SK-N-SH treated with all-trans-retinoic acid at 6 μM for 48 hours (cell line): ENCODE results near the gene MKS1.

ENCODE experiments used
- ATAC-seq: fragments of 200-7000 bp; cut with Tn5 transposase; 3 replicates; pipeline ENCODE4 v1.9.1; 2020; ENCODE audit warnings: mild to moderate bottlenecking, moderate library complexity
- ARNTL ChIP-seq: fragments of 450-650 bp; formaldehyde crosslinking; IDR thresholded peaks from 2 replicates; pipeline ENCODE4 v1.5.0; 2020; ENCODE audit warnings: low read depth, mild to moderate bottlenecking, moderate library complexity, borderline replicate concordance
- BACH2 ChIP-seq: fragments of 250-450 bp; sonication (Bioruptor Pico); IDR thresholded peaks from 2 replicates; pipeline ENCODE4 v1.9.0; 2021; ENCODE audit warnings: mild to moderate bottlenecking, borderline replicate concordance
- CSDC2 ChIP-seq: fragments of 250-450 bp; sonication (Bioruptor Pico); IDR thresholded peaks from 2 replicates; pipeline ENCODE4 v1.5.0; 2020; ENCODE audit warnings: mild to moderate bottlenecking, moderate library complexity
- ESRRG ChIP-seq: fragments of 250-450 bp; sonication (Bioruptor Pico); IDR thresholded peaks from 2 replicates; pipeline ENCODE4 v1.6.1; 2021; ENCODE audit warnings: mild to moderate bottlenecking
- GLIS3 ChIP-seq: fragments of 250-450 bp; sonication (Bioruptor Pico); IDR thresholded peaks from 2 replicates; pipeline ENCODE4 v1.5.0; 2020; ENCODE audit warnings: mild to moderate bottlenecking, moderate library complexity
- ISL1 ChIP-seq: fragments of 250-450 bp; sonication (Bioruptor Pico); IDR thresholded peaks from 2 replicates; pipeline ENCODE4 v2.1.2; 2022; ENCODE audit warnings: mild to moderate bottlenecking, moderate library complexity
- OSR1 ChIP-seq: fragments of 250-450 bp; sonication (Bioruptor Pico); IDR thresholded peaks from 2 replicates; pipeline ENCODE4 v1.8.0; 2022; ENCODE audit warnings: moderate library complexity, mild to moderate bottlenecking, inconsistent platforms
- PPARA ChIP-seq: fragments of 250-450 bp; sonication (Bioruptor Pico); IDR thresholded peaks from 2 replicates; pipeline ENCODE4 v1.5.0; 2020; ENCODE audit warnings: mild to moderate bottlenecking, borderline replicate concordance
- RARB ChIP-seq: fragments of 250-450 bp; sonication (Bioruptor Pico); IDR thresholded peaks from 2 replicates; pipeline ENCODE4 v1.8.0; 2021; ENCODE audit warnings: mild to moderate bottlenecking, moderate library complexity
- SNAI2 ChIP-seq: fragments of 250-450 bp; sonication (Bioruptor Pico); IDR thresholded peaks from 2 replicates; pipeline ENCODE4 v1.5.0; 2020; ENCODE audit warnings: mild to moderate bottlenecking, moderate library complexity
- TCF4 ChIP-seq: fragments of 250-450 bp; sonication (Bioruptor Pico); IDR thresholded peaks from 2 replicates; pipeline ENCODE4 v1.8.0; 2021; ENCODE audit warnings: mild to moderate bottlenecking, moderate library complexity, borderline replicate concordance
- TOX ChIP-seq: fragments of 250-450 bp; sonication (Bioruptor Pico); IDR thresholded peaks from 2 replicates; pipeline ENCODE4 v1.8.0; 2021; ENCODE audit warnings: mild to moderate bottlenecking, moderate library complexity, borderline replicate concordance
- ZC3H10 ChIP-seq: fragments of 250-450 bp; sonication (Bioruptor Pico); IDR thresholded peaks from 2 replicates; pipeline ENCODE4 v1.5.1; 2021; ENCODE audit warnings: mild to moderate bottlenecking, moderate library complexity
- ZFP3 ChIP-seq: fragments of 250-450 bp; sonication (Bioruptor Pico); IDR thresholded peaks from 2 replicates; pipeline ENCODE4 v1.5.0; 2020; ENCODE audit warnings: mild to moderate bottlenecking, moderate library complexity
- ZFP30 ChIP-seq: fragments of 450-650 bp; formaldehyde crosslinking; IDR thresholded peaks from 2 replicates; pipeline ENCODE4 v1.5.0; 2022; ENCODE audit warnings: mild to moderate bottlenecking, moderate library complexity
- ZNF565 ChIP-seq: fragments of 450-650 bp; formaldehyde crosslinking; conservative IDR thresholded peaks from 2 replicates; pipeline ENCODE4 v1.5.0; 2020; ENCODE audit warnings: low read depth, mild to moderate bottlenecking, moderate library complexity
- ZNF70 ChIP-seq: fragments of 450-650 bp; formaldehyde crosslinking; IDR thresholded peaks from 2 replicates; pipeline ENCODE4 v1.5.0; 2020; ENCODE audit warnings: mild to moderate bottlenecking, moderate library complexity
- ZNF8 ChIP-seq: fragments of 450-650 bp; formaldehyde crosslinking; IDR thresholded peaks from 2 replicates; pipeline ENCODE4 v1.5.0; 2020; ENCODE audit warnings: mild to moderate bottlenecking, moderate library complexity
- TF ChIP-seq, protein P1 (sequence below): fragments of 250-450 bp; sonication (Bioruptor Pico); IDR thresholded peaks from 2 replicates; pipeline ENCODE4 v1.8.0; 2021; ENCODE audit warnings: low read depth, mild to moderate bottlenecking, moderate library complexity, borderline replicate concordance
- TF ChIP-seq, protein P2 (sequence below): fragments of 250-450 bp; sonication (Bioruptor Pico); IDR thresholded peaks from 2 replicates; pipeline ENCODE4 v1.5.1; 2020; ENCODE audit warnings: low read depth, mild to moderate bottlenecking, moderate library complexity
- TF ChIP-seq, protein P3 (sequence below): fragments of 250-450 bp; sonication (Bioruptor Pico); IDR thresholded peaks from 2 replicates; pipeline ENCODE4 v1.5.1; 2021; ENCODE audit warnings: mild to moderate bottlenecking, moderate library complexity
- TF ChIP-seq, protein P4 (sequence below): fragments of 250-450 bp; sonication (Bioruptor Pico); IDR thresholded peaks from 2 replicates; pipeline ENCODE4 v1.8.0; 2020; ENCODE audit warnings: mild to moderate bottlenecking, moderate library complexity, borderline replicate concordance

MKS1 gene

DNA sequence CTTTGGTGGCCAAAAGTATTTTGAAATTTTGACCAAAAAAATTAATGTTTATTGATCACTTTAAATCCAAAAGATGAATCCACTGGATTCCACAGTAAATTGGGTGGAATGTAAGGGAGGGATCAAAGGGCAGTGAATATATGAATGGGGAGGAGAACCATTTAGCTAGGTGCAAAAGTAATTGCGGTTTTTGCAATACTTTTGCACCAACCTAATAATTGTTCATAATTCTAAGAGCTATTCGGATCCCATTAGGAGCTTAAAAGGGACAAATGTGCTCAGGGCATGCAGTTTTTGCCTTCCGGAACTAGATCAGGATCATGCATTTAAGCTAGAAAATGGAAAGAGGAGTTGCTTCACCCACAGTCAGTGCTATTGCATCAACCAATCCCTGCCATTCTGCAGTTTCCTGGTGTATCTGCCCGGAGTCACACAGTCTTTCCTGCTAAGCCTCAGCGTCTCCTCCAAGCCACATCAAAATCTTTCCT lies 19.1 kb upstream of the MKS1 start, which contains the start of gene LPO (continued):
- TF ChIP-seq, protein P1, sequence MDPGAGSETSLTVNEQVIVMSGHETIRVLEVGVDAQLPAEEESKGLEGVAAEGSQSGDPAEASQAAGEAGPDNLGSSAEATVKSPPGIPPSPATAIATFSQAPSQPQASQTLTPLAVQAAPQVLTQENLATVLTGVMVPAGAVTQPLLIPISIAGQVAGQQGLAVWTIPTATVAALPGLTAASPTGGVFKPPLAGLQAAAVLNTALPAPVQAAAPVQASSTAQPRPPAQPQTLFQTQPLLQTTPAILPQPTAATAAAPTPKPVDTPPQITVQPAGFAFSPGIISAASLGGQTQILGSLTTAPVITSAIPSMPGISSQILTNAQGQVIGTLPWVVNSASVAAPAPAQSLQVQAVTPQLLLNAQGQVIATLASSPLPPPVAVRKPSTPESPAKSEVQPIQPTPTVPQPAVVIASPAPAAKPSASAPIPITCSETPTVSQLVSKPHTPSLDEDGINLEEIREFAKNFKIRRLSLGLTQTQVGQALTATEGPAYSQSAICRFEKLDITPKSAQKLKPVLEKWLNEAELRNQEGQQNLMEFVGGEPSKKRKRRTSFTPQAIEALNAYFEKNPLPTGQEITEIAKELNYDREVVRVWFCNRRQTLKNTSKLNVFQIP (CRISPR knock-in tag) = no peak
- TF ChIP-seq ZNF565 (CRISPR knock-in tag) = no peak
- no peak for TF ChIP-seq GLIS3
- TF ChIP-seq ARNTL (CRISPR knock-in tag) = no peak
- TF ChIP-seq ISL1 (CRISPR knock-in tag) = no peak
- TF ChIP-seq ZC3H10 = no peak
- TF ChIP-seq ZFP30 = no peak
- TF ChIP-seq ZNF8 (CRISPR knock-in tag) = no peak

DNA sequence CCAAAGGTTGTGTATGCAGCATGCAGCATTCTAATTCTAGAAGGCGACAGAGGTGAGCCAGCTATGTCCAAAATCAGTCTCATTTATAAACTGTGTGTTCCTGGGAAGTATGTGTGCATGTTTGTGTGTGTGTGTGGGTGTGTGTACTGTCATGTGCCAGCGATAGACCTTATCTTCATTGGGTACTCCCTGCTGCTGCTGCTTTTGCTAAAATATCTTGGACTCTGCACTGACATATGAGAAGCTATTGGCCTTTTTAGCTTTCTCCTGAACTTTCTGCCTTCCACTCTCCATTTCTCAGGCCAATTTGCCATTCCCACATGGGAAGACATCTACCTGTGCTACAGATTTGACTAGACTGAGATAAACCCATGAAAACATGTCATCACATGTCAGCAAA lies 17.3 kb upstream of the MKS1 start:
- no peak for TF ChIP-seq ZNF8 (CRISPR knock-in tag)
- no peak for ATAC-seq

DNA sequence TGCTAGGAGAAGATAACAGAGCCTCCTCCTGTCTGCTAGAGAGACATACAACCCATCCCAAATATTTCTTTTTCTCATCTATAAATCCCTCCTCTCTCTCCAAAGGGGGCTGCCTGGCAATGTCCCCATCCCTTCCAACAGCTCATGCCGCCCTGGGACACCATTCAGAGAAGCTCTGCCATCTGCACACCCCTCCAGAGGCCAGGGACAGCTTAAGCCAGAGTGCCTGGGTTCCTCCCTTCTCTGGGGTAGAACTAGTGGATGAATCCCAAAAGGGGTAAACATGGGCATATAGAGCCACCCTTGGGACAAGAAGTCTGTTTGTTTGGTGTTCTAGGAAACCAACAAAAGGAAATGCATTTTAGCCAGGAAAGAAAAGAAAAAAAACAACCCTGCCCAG lies 16.8 kb upstream of the MKS1 start:
- ATAC-seq = no peak
- TF ChIP-seq TCF4 = no peak
- TF ChIP-seq ZFP30 = no peak
- no peak for TF ChIP-seq ISL1 (CRISPR knock-in tag)
- TF ChIP-seq CSDC2 = no peak
- no peak for TF ChIP-seq TOX (CRISPR knock-in tag)
- TF ChIP-seq, protein P2, sequence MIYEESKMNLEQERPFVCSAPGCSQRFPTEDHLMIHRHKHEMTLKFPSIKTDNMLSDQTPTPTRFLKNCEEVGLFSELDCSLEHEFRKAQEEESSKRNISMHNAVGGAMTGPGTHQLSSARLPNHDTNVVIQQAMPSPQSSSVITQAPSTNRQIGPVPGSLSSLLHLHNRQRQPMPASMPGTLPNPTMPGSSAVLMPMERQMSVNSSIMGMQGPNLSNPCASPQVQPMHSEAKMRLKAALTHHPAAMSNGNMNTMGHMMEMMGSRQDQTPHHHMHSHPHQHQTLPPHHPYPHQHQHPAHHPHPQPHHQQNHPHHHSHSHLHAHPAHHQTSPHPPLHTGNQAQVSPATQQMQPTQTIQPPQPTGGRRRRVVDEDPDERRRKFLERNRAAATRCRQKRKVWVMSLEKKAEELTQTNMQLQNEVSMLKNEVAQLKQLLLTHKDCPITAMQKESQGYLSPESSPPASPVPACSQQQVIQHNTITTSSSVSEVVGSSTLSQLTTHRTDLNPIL (CRISPR knock-in tag) = no peak
- no peak for TF ChIP-seq RARB (CRISPR knock-in tag)
- TF ChIP-seq, protein P3, sequence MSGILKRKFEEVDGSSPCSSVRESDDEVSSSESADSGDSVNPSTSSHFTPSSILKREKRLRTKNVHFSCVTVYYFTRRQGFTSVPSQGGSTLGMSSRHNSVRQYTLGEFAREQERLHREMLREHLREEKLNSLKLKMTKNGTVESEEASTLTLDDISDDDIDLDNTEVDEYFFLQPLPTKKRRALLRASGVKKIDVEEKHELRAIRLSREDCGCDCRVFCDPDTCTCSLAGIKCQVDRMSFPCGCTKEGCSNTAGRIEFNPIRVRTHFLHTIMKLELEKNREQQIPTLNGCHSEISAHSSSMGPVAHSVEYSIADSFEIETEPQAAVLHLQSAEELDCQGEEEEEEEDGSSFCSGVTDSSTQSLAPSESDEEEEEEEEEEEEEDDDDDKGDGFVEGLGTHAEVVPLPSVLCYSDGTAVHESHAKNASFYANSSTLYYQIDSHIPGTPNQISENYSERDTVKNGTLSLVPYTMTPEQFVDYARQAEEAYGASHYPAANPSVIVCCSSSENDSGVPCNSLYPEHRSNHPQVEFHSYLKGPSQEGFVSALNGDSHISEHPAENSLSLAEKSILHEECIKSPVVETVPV (CRISPR knock-in tag) = no peak
- no peak for TF ChIP-seq PPARA
- no peak for TF ChIP-seq SNAI2 (CRISPR knock-in tag)
- TF ChIP-seq, protein P4, sequence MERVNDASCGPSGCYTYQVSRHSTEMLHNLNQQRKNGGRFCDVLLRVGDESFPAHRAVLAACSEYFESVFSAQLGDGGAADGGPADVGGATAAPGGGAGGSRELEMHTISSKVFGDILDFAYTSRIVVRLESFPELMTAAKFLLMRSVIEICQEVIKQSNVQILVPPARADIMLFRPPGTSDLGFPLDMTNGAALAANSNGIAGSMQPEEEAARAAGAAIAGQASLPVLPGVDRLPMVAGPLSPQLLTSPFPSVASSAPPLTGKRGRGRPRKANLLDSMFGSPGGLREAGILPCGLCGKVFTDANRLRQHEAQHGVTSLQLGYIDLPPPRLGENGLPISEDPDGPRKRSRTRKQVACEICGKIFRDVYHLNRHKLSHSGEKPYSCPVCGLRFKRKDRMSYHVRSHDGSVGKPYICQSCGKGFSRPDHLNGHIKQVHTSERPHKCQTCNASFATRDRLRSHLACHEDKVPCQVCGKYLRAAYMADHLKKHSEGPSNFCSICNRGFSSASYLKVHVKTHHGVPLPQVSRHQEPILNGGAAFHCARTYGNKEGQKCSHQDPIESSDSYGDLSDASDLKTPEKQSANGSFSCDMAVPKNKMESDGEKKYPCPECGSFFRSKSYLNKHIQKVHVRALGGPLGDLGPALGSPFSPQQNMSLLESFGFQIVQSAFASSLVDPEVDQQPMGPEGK (CRISPR knock-in tag) = no peak
- TF ChIP-seq ZFP3 = no peak
- TF ChIP-seq ESRRG = no peak
- TF ChIP-seq ZC3H10 = no peak
- no peak for TF ChIP-seq ZNF70 (CRISPR knock-in tag)
- no peak for TF ChIP-seq GLIS3
- TF ChIP-seq ZNF8 (CRISPR knock-in tag) = no peak
- no peak for TF ChIP-seq OSR1 (CRISPR knock-in tag)

DNA sequence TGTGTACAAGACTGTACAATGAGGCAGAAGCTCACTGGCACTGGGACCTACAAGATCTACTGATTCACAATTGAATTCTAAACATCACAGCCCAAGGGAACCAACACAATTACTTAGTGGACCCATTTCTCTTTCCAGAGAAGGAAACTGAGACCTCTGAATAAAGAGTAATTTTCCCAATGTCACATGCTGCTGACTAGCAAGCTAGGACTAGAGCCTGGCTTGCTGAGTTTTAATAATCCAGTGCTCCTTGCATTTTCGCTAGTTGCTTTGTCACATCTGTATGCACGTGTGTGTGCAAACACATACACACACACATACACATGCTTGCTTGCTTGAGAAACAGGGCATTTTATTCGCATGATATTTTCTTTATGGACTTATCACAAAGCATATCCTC lies 15.5 kb upstream of the MKS1 start:
- no peak for ATAC-seq
- TF ChIP-seq CSDC2 = no peak
- no peak for TF ChIP-seq ZNF70 (CRISPR knock-in tag)
- no peak for TF ChIP-seq RARB (CRISPR knock-in tag)
- no peak for TF ChIP-seq ZC3H10
- no peak for TF ChIP-seq BACH2 (CRISPR knock-in tag)
- no peak for TF ChIP-seq TCF4
- TF ChIP-seq, protein P2 (CRISPR knock-in tag) = no peak
- TF ChIP-seq, protein P1 (CRISPR knock-in tag) = no peak
- TF ChIP-seq ZNF8 (CRISPR knock-in tag) = no peak
- TF ChIP-seq TOX (CRISPR knock-in tag) = no peak
- TF ChIP-seq SNAI2 (CRISPR knock-in tag) = no peak
- TF ChIP-seq, protein P3 (CRISPR knock-in tag) = no peak
- no peak for TF ChIP-seq ZNF565 (CRISPR knock-in tag)
- no peak for TF ChIP-seq ZFP3
